Stimulated activated CD4-positive, alpha-beta T cell treated with anti-CD3 and anti-CD28 coated beads, TNF-alpha, amount 100 ng/mL, for 24 hours (primary cell): ENCODE measurements around the gene NBL1.

Experiments used
- DNase-seq, 3 experiments: peaks; one replicate each; pipeline ENCODE4 v3.0.0-alpha.2; 2020; ENCODE audit warnings: low read depth in 3 of 3

The NBL1 gene

DNA sequence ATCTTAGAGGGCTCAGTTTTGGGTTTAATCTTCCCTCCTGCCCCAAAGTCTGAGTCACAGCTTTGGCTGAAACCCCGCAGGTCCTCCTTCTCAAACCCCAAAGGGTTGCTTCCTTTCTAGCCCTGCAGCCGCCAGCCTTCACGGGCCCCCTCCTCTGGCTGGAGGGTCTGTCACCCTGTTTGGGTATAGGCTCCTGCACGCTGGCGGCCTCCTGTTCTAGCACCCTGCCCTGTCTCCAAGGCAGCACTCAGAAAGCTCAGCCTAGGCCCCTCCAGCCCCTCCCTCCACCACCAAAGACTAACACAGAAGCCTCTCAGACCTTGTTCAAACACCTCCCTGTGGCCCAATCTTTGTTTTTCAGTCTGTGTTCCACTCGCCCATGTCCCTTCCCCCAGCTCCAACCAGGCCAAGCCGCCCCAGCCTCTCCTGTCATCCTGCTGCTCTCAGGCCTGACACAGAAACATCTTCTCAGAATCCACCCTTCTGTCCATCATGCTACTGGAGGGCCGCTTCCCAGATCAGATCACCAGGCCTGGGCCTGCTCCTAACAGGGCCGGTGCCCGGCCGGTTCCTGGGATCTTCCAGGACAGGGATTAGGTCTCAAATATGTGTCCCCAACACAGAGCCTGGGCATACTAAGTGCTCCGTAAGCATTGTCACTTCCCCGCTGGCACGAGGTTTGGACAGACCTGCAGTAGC is 56.1 kb downstream of the NBL1 start:
- no peak for DNase-seq

DNA sequence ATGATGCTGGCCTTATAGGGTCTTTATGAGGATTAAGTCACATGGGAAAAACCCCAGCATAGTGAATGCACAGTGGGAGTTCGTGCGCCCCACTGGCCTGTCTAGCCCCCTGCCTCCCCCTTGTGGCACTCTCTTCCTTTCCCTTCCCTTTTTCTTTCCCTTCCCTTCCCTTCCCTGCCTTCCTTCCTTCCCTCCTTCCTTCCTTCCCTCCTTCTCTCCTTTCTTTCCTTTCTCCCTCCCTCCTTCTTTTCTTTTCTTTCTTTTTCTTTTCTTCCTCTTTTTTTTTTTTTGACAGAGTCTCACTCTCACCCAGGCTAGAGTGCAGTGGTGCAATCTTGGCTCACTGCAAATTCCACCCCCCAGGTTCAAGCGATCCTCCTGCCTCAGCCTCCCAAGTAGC is 59.2 kb downstream of the NBL1 start:
- DNase-seq = no peak

GRCh38 chr1:19704247-19705113 is 60.4 kb downstream of the NBL1 start:
- peak; percentile 28 to 55 (median 47) for DNase-seq

DNA sequence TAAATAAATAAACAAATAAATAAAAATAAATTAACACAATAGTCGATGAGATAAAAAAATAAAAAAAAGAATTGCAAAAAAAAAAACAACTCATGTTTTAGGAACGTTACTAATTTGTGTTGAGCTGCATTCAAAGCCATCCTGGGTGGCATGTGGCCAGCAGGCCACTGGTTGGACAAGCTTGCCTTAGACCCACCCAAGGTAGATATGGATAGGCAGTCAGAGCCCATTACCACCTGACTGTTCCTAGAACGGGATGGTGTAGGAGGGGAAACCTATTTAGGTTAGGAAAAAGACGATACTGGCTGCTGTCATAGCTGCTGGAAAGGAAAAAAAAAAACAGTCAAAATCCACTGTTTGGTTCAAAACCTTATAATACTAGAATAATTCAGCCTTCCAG is 61.4 kb downstream of the NBL1 start:
- DNase-seq = no peak

GRCh38 chr1:19706136-19706535 is 62.0 kb downstream of the NBL1 start:
- no peak for DNase-seq
